Glutamatergic neuron (in vitro differentiated cells): ENCODE data around the gene TMOD1. TPM values are rescaled to one million over a fixed set of nuclear protein-coding genes. Genes with fewer than 3 reads are reported as not detected.
A peak's percentile ranks its signal among the peaks of the same experiment; 100 is the strongest.

ENCODE experiments used
- DNase-seq: peaks from one replicate; pipeline ENCODE4 v3.0.0; 2022
- H3K27ac Mint-ChIP-seq: one replicate; pipeline ENCODE4 v1.8.0; 2020; ENCODE audit warnings: mild to moderate bottlenecking, mixed read lengths, inconsistent platforms; ENCODE audit not compliant: unreplicated experiment
- H3K27me3 Mint-ChIP-seq: one replicate; pipeline ENCODE4 v1.8.0; 2020; ENCODE audit warnings: mild to moderate bottlenecking, moderate library complexity, mixed read lengths, inconsistent platforms; ENCODE audit not compliant: unreplicated experiment
- H3K36me3 Mint-ChIP-seq: one replicate; pipeline ENCODE4 v1.8.0; 2020; ENCODE audit warnings: mild to moderate bottlenecking, mixed read lengths, inconsistent platforms; ENCODE audit not compliant: unreplicated experiment
- H3K4me1 Mint-ChIP-seq: one replicate; pipeline ENCODE4 v1.8.0; 2020; ENCODE audit warnings: mild to moderate bottlenecking, low read depth, mixed read lengths, inconsistent platforms; ENCODE audit not compliant: unreplicated experiment
- H3K4me3 Mint-ChIP-seq: one replicate; pipeline ENCODE4 v1.8.0; 2020; ENCODE audit warnings: mild to moderate bottlenecking, mixed read lengths, inconsistent platforms; ENCODE audit not compliant: unreplicated experiment
- H3K9me3 Mint-ChIP-seq: one replicate; pipeline ENCODE4 v1.8.0; 2020; ENCODE audit warnings: mild to moderate bottlenecking, moderate library complexity, mixed read lengths, inconsistent platforms; ENCODE audit not compliant: unreplicated experiment
- CTCF ChIP-seq: fragments of 200-600 bp; sonication (generic); IDR thresholded peaks from one replicate; pipeline ENCODE4 v1.5.0; 2021; ENCODE audit not compliant: partially characterized antibody, unreplicated experiment
- total RNA-seq: library from RNA; stranded (reverse); fragmentation: NEBNext Ultra II Directional; extraction: Animal tissue kit (Norgen Biotek cat#: 25700); gene quantifications from one replicate; pipeline ENCODE4 v1.2.1, GENCODE V29; 2021; ENCODE audit not compliant: unreplicated experiment

TMOD1 gene
- total RNA-seq, 1 donor from 2014 or later, result 0.64 TPM

GRCh38 chr9:97630591-97630990, 129.1 kb downstream of the TMOD1 start:
- Mint-ChIP-seq H3K27ac (no peak overlapping the region), H3K27me3 (peaks cover 4% of the 10 kb centered on the region), H3K9me3 (peaks cover 15% of the 10 kb centered on the region), H3K36me3 (no peaks in the 10 kb centered on the region), H3K4me3 (no peak overlapping the region), H3K4me1 (peaks cover 13% of the 10 kb centered on the region)
- TF ChIP-seq CTCF, result no peak
- DNase-seq, result no peak

- Mint-ChIP-seq H3K4me1 (peaks cover 20% of the 10 kb centered on the region), H3K4me3 (peak overlapping the region; percentile 100), H3K9me3 (peaks cover 15% of the 10 kb centered on the region), H3K36me3 (no peaks in the 10 kb centered on the region), H3K27ac (peak overlapping the region; percentile 100), H3K27me3 (peaks cover 4% of the 10 kb centered on the region)
- TF ChIP-seq CTCF, result no peak
- DNase-seq, result peak; percentile 42
Observed at GRCh38 chr9:97632248-97632984, 130.9 kb downstream of the TMOD1 start.

- DNase-seq, result peak; percentile 96
- Mint-ChIP-seq H3K4me1 (peaks cover 20% of the 10 kb centered on the region), H3K9me3 (peaks cover 15% of the 10 kb centered on the region), H3K27me3 (peaks cover 4% of the 10 kb centered on the region), H3K27ac (peak within 1 kb of the TSS; percentile 100), H3K4me3 (peak within 1 kb of the TSS; percentile 100), H3K36me3 (no peaks in the 10 kb centered on the region)
- no peak for TF ChIP-seq CTCF
Observed at GRCh38 chr9:97632985-97633858, 131.8 kb downstream of the TMOD1 start, which contains the start of the genes NCBP1 and TSTD2. Gene NCBP1, plus strand, starts transcription at chr9:97633821. Its CDS starts 61 bp downstream, at chr9:97633882. Gene TSTD2, minus strand, starts transcription at chr9:97633368. Its CDS starts 5,806 bp downstream, at chr9:97627562.

GRCh38 chr9:97633859-97634490, 132.5 kb downstream of the TMOD1 start:
- H3K36me3 Mint-ChIP-seq, result no peaks in the 10 kb centered on the region
- H3K9me3 Mint-ChIP-seq, result peaks cover 15% of the 10 kb centered on the region
- H3K27me3 Mint-ChIP-seq, result peaks cover 4% of the 10 kb centered on the region
- TF ChIP-seq CTCF, result no peak
- H3K27ac Mint-ChIP-seq, result peak overlapping the region; percentile 100
- no peak for DNase-seq
- peaks cover 16% of the 10 kb centered on the region for H3K4me1 Mint-ChIP-seq
- peak overlapping the region; percentile 100 for H3K4me3 Mint-ChIP-seq
